ENCODE results near the gene NEK4.
"Not testable (repeated sequence)": the region's sequence is repeated elsewhere in the genome, so short reads cannot be mapped to it uniquely, and the experiment has no call there.

NEK4 gene

DNA sequence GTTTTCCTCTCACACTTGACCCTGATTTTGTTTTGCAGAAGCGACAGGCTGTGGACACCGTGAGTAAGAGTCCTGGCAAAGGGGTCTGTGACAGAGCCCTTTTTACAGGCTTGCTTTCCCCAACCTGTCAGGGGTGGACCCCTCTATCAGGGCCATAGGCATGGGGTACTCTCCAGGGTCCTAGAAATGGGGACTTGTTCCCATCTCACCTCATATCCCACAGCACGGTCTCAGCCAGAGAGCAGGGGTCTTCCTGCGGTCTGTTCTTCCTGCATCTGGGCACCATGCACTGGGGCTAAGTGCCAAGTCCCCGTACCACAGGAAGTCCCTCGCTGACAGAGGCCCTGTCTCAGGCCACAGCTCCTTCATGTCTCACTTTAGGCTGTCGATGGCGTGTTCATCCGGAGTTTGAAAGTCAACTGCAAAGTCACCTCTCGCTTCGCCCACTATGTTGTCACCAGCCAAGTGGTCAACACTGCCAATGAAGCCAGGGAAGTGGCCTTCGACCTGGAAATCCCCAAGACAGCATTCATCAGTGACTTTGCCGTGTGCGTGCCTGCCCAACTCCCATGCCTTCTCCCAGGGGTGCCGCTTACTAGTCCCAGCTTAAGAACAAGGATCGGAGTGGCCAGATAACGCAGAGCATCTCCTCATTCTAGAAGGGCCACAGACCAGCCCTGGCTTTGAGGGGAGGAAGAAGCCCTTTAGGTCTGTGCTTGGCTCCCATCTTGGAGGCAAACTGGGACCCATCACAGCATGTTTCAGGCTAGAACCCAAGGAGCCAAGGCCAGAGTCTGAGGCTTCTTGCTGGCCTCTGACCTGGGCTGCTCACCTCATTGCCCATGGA lies 7.4 kb upstream of the NEK4 start:
- no peak for DNase-seq (ENCODE audit: low read depth)

DNA sequence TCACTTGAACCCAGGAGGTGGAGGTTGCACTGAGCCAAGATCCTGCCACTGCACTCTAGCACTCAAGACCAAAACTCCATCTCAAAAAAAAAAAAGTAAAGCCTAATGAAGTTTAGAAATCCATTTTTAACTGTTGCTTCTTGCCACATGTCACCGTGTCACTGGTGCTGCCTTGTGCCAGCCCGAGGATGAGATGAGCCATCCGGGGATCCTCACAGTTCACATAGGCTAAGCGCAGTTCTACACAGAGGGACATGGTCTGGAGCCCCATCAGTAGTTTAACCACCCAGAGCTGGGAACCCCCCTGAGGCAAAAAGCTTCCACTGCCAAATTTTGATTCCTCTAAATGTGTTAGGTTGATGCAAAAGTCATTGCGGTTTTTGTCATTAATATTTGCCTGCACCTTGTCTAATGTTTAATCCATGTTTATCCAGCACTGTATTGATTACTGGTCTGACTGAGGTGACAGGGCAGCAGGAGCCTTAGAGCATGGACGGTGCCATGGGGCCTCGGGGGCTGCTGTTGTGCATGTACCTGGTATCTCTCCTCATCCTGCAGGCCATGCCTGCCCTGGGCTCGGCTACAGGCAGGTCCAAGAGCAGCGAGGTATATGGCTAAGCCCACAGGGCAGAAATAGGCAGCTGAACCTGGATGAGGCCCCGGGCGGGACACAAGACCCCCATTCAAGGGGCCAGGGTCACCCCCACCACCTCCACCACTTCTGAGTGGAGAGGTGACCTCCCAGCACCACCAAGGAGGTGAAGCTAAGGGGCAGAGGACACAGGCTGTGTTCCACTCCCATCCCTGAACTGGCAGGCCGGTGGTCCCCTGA lies 6.6 kb upstream of the NEK4 start, which contains the start of gene ITIH1:
ITIH1 (plus strand) TSS at position 473 of the 832 bp plus-strand sequence; CDS start at position 490, 17 bp downstream.
- no peak for DNase-seq (ENCODE audit: low read depth)

- not testable (repeated sequence) for DNase-seq (ENCODE audit: low read depth)
Observed at GRCh38 chr3:52776486-52776885, 5.7 kb upstream of the NEK4 start.

DNA sequence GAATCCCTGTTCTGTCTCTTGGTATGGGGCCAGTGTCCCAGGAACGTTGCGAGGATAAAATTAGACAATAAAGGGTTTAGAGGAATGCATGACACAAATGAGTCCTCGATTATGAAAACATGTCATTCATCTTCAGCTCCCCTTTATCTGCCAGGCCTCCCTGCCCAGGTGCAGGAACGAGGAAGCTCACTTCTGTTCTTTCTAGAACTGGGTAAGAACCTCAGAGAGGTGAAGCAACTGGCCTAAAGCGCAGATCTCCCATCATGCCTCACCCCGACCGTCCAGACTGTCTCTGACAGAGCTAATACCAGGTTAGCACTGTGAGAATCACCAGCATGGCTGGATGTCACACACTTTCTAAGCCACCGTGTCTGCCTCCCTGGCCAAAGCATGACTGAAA lies 5.1 kb upstream of the NEK4 start:
- no peak for DNase-seq (ENCODE audit: low read depth)

GRCh38 chr3:52774901-52775864 lies 4.4 kb upstream of the NEK4 start:
- DNase-seq (ENCODE audit: low read depth) = no peak

- no peak for DNase-seq (ENCODE audit: low read depth)
Observed at GRCh38 chr3:52774066-52774713, 3.5 kb upstream of the NEK4 start.

DNA sequence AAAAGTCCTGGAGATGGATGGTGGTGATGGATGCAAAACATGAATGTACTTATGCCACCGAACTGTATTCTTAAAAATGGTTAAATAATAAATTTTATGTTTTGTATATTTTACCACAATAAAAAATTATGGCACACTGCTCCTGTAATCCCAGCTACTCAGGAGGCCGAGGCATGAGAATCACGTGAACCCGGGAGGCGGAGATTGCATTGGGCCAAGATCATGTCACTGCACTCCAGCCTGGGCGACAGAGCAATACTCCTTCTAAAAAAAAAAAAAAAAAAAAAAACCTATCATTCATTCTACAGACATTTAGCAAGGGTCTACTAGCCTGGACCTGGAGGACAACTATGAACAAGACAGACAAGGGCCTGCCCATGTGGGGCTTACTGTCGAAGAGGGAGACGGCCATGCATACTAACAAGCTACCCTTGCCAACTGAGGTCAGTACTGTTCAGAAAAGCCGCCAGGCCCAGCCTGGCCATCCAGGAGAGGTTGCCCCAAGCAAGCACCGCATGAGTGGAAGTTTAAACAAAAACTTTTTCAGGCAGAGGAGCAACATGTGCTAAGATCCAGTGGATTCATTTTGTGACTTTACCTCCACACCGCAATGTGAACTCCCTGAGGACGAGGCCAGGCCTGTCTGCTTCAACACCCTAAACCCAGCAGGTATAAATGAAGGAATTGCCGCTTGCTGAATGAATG lies 2.8 kb upstream of the NEK4 start:
- no peak for DNase-seq (ENCODE audit: low read depth)

DNA sequence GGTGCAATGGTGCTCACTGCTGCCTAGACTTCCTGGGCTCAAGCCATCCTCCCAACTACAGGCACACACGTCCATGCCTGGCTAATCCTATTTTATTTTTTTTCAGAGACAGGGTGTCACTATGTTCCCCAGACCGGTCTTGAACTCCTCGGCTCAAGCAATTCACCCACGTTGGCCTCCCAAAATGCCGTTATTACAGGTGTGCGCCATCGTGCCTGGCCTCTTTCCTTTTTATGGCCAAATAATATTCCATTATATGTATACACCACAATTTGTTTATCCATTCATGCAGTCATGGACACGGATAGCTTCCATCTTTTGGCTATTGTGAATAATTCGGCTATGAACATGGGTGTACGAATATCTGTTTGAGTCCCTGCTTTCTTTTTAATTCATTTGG lies 962 bp upstream of the NEK4 start:
- no peak for DNase-seq (ENCODE audit: low read depth)

- DNase-seq (ENCODE audit: low read depth) = no peak
Observed at GRCh38 chr3:52771334-52771681, 568 bp upstream of the NEK4 start.

DNA sequence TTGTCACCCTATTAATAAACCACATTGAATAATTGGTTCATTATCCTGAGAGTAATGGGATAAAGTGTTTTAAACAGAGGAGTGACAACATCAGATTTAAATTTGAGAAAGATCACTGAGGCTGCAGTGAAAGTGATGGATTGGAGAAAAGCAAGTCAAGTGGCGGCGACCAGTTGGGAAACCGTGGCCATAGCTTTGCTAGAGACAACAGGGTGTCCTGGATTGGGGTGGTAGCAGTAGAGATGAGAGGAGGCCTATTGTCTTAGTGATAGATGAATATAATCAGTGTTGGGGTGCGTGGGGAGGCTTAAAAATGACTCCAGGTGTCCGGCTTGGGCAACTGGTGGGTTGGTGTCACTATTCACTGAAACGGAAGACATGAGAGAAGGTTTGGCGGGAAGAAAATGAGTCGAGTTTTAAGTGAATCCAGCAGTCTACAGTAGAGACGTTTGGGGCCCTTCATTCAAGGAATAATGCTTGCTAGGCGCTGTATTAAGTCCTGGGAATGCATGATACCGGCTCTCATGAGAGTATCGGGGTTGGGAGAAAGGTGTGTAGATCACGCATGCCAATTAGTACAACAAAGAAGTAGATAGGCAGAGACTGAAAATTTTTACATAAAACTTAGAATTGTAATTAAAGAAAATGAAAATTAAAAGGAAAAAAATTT lies 819 bp downstream of the NEK4 start:
- DNase-seq (ENCODE audit: low read depth) = peak; percentile 1

GRCh38 chr3:52763466-52763865 lies 7.3 kb downstream of the NEK4 start:
- peak; percentile 81 for DNase-seq (ENCODE audit: low read depth)

GRCh38 chr3:52756141-52756540 lies 14.6 kb downstream of the NEK4 start:
- no peak for DNase-seq (ENCODE audit: low read depth)

GRCh38 chr3:52754373-52754772 lies 16.4 kb downstream of the NEK4 start:
- no peak for DNase-seq (ENCODE audit: low read depth)

- peak; percentile 17 for DNase-seq (ENCODE audit: low read depth)
Observed at GRCh38 chr3:52752045-52752660, 18.6 kb downstream of the NEK4 start.

GRCh38 chr3:52743721-52744120 lies 27.0 kb downstream of the NEK4 start:
- DNase-seq (ENCODE audit: low read depth) = no peak

GRCh38 chr3:52743152-52743551 lies 27.6 kb downstream of the NEK4 start:
- no peak for DNase-seq (ENCODE audit: low read depth)

DNA sequence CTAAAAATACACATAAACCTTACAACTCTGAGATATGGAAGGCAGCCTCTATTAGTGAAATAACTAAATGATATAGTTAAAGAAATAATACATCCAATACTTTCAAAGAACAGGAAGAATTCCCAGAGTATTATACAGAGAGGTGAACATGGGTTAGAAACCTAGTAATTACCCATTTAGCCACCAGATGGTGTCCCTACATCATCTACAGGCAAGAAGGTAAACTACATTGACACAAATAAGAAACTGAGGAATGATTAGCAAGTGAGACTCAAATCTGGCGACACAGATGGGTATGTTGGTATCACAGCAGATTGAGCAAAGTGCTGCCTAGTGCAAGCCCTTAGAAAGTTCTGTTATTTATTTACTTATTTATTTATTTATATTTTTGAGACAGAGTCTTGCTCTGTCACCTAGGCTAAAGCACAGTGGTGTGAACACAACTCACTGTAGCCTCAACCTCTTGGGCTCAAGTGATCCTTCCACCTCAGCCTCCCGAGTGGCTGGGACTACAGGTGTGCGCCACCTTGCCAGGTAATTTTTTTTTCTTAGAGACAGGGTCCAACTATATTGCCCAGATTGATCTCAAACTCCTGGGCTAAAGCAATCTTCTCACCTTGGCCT lies 28.2 kb downstream of the NEK4 start:
- peak; percentile 33 for DNase-seq (ENCODE audit: low read depth)

- DNase-seq (ENCODE audit: low read depth) = no peak
Observed at GRCh38 chr3:52739730-52740129, 31.0 kb downstream of the NEK4 start.

- no peak for DNase-seq (ENCODE audit: low read depth)
Observed at GRCh38 chr3:52733256-52733891, 37.4 kb downstream of the NEK4 start.
